Psoas muscle (tissue), 8 donors: ENCODE results near the gene GRIN2A. TPM values are rescaled to one million over a fixed set of nuclear protein-coding genes. Genes with fewer than 3 reads are reported as not detected.

Source experiments
- ATAC-seq, 4 donors: fragments of 200-7000 bp; cut with Tn5 transposase; one replicate each; pipeline ENCODE4 v1.9.1; 2020; ENCODE audit warnings: moderate library complexity in 3 of 4, mild to moderate bottlenecking in 2 of 4
- DNase-seq, 2 donors: peaks; one replicate each; pipeline ENCODE4 v3.0.0-alpha.2; 2020
- H3K27ac ChIP-seq: fragments of 200-600 bp; one replicate; pipeline ENCODE4 v1.8.0; 2022
- H3K27me3 ChIP-seq, 3 donors: fragments of 200-600 bp in 1 of 3; one replicate each; pipeline versions ENCODE4 v1.6.1 to v1.8.0; 2013 to 2022; ENCODE audit warnings: low read length in 2 of 3, mild to moderate bottlenecking in 2 of 3, moderate library complexity in 1 of 3; ENCODE audit not compliant: insufficient read depth in 3 of 3
- H3K36me3 ChIP-seq, 2 donors: fragments of 200-600 bp in 1 of 2; one replicate each; pipeline versions ENCODE4 v1.6.1 to v1.8.0; 2013 to 2022; ENCODE audit warnings: low read depth in 1 of 2, mild to moderate bottlenecking in 1 of 2, moderate library complexity in 1 of 2; ENCODE audit not compliant: insufficient read depth in 1 of 2
- H3K4me1 ChIP-seq: fragments of 200-600 bp; one replicate; pipeline ENCODE4 v1.8.0; 2022
- H3K4me3 ChIP-seq: fragments of 200-600 bp; one replicate; pipeline ENCODE4 v1.8.0; 2022; ENCODE audit warnings: mild to moderate bottlenecking
- H3K9me3 ChIP-seq: fragments of 200-600 bp; one replicate; pipeline ENCODE4 v1.8.0; 2022
- CTCF ChIP-seq: fragments of 200-600 bp; IDR thresholded peaks from one replicate; pipeline ENCODE4 v1.8.0; 2022; ENCODE audit warnings: antibody characterized with exemption
- WGBS, 3 donors: extraction: QIAGEN DNeasy Blood & Tissue Kit; methylation state at CpG; one replicate each; pipeline versions ENCODE4 v1.1.6 to v1.1.7; 2013; 5-methylcytosine and 5-hydroxymethylcytosine counted together
- intact Hi-C, 2 donors: fragments of 100-400 bp; cut with DNase I; formaldehyde crosslinking; loops; one replicate each; pipeline versions ENCODE4 v1.11.0 to v1.14.2; 2022
- polyA plus RNA-seq, 3 donors: library from polyadenylated mRNA; stranded (reverse); fragments of 200-250 nt; gene quantifications; one replicate each; pipeline ENCODE4 v1.2.3, GENCODE V29; 2013
- total RNA-seq, 4 donors: library from RNA; stranded (reverse); fragmentation: NEBNext Ultra II Directional in 2 of 4; extraction: Animal tissue kit (Norgen Biotek cat#: 25700) in 2 of 4; gene quantifications; one replicate each; pipeline versions ENCODE4 v1.2.1 to v1.2.4, GENCODE V29; 2021 to 2023
- donor health status: healthy with polysubstance abuse.
- donor health status: DM: no; HTN: no; CAD: no; lungs with moderate emphysema.
- donor health status: Bipolar disorder and iron deficiency.
- donor health status: healthy.
- donor health status: DM: yes; HTN: yes; CAD: no.
- donor health status: DM: no; HTN: no; CAD: no.
- donor health status: DM: no; HTN: no; CAD: no.
- donor health status: DM: yes; HTN: yes; CAD: no.

GRIN2A gene
- total and polyA plus RNA-seq, 7 donors: 0.01 to 0.62 (median 0.17) TPM; not detected in 2

DNA sequence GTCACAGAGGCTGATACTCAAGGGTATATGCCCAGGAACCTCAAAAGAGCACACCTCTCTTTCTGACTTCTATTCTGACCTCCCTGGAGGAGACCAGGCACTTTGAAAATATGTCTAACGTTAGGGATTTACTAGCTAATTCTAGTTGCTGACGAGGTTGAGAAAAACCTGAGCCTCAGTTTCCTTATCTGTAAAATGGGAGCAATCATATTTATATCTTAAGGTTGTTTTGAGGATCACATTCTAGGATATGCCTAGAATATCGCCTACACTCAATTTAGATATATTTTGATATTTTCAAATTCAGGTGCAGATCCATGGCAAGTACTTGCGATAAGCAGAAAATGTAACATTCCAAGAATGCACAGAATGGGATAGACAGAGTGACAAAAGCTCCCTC is 425.8 kb downstream of the GRIN2A start:
- no peaks in the 10 kb centered on the region for H3K4me1 ChIP-seq
- no peaks in the 10 kb centered on the region for H3K9me3 ChIP-seq
- H3K27me3 ChIP-seq: no peaks in the 10 kb centered on the region
- H3K4me3 ChIP-seq: no peak overlapping the region
- intact Hi-C loops: no loop called here
- DNase-seq (no peak), ATAC-seq (no peak)
- 88 to 89% (median 88%) methylated on average over 4 of the region's 4 CpGs for WGBS, 3 donors
- no peak overlapping the region for H3K27ac ChIP-seq
- no peaks in the 10 kb centered on the region for H3K36me3 ChIP-seq
- no peak for TF ChIP-seq CTCF

- ATAC-seq (no peak), DNase-seq (no peak)
- no peaks in the 10 kb centered on the region for H3K9me3 ChIP-seq
- no peak for TF ChIP-seq CTCF
- H3K4me3 ChIP-seq: no peak overlapping the region
- H3K27ac ChIP-seq: no peak overlapping the region
- no peaks in the 10 kb centered on the region for H3K36me3 ChIP-seq
- 6 to 10% (median 7%) methylated on average over 4 of the region's 4 CpGs for WGBS, 3 donors
- H3K27me3 ChIP-seq: no peaks in the 10 kb centered on the region
- no peaks in the 10 kb centered on the region for H3K4me1 ChIP-seq
- intact Hi-C loops: no loop called here
These were observed 427.1 kb downstream of the GRIN2A start for GRCh38 chr16:9755081-9755480.

DNA sequence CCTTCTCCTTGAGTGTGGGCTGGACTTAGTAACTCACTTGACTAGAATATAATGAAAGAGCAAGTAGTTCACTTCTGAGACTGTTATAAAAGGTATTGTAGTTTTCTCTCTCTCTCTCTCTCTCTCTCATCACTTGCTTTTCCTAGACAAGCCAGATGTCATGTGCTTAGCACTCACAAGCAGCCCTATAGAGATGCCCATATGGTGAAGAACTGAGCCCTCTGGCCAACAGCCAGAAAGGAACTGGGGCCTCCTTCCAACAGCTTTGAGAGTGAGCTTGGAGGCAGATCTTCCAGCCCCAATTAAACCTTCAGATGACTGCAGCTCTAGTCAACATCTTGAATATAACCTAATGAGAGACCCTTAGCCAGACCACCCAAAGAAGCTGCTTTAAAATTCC is 440.5 kb downstream of the GRIN2A start:
- Histone ChIP-seq H3K9me3 (no peaks in the 10 kb centered on the region), H3K4me1 (no peaks in the 10 kb centered on the region), H3K27me3 (peaks cover 0 to 1% (median 0%) of the 10 kb centered on the region in 3 donors), H3K36me3 (no peaks in the 10 kb centered on the region), H3K27ac (no peak overlapping the region), H3K4me3 (no peak overlapping the region)
- DNase-seq (no peak), ATAC-seq (no peak)
- TF ChIP-seq CTCF: no peak
- intact Hi-C loops: no loop called here

DNA sequence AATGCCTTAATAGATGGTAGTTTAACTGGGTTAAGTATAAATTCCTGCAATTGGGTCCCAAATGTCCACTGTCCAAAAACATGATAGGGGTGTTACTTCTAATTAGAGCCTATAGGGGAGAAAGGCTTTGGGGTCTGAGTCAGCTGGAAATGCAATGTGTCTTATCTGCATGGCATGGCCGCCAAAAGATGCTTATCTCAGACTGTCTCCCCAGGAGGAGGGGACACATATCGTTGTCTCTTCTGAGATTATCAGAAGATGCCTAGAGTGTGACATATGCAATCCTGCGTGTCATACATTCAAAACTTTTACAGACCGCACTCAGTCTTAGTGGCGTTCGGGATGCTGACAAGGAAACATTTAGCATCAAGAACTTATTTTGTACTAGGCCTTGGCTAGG is 442.9 kb downstream of the GRIN2A start:
- H3K27me3 ChIP-seq: no peaks in the 10 kb centered on the region
- TF ChIP-seq CTCF: no peak
- H3K4me3 ChIP-seq: no peak overlapping the region
- H3K36me3 ChIP-seq: no peaks in the 10 kb centered on the region
- no peaks in the 10 kb centered on the region for H3K9me3 ChIP-seq
- H3K27ac ChIP-seq: no peak overlapping the region
- WGBS, 3 donors: 88 to 94% (median 92%) methylated on average over 6 of the region's 6 CpGs
- ATAC-seq: no peak
- DNase-seq: no peak
- intact Hi-C loops: no loop called here
- H3K4me1 ChIP-seq: no peaks in the 10 kb centered on the region

- intact Hi-C loops: no loop called here
- no peaks in the 10 kb centered on the region for H3K9me3 ChIP-seq
- ATAC-seq (no peak), DNase-seq (no peak)
- H3K4me3 ChIP-seq: no peak overlapping the region
- H3K27ac ChIP-seq: no peak overlapping the region
- 85 to 90% (median 89%) methylated on average over 6 of the region's 6 CpGs for WGBS, 3 donors
- no peak for TF ChIP-seq CTCF
- H3K36me3 ChIP-seq: no peaks in the 10 kb centered on the region
- H3K4me1 ChIP-seq: no peaks in the 10 kb centered on the region
- H3K27me3 ChIP-seq: no peaks in the 10 kb centered on the region
These were observed 443.5 kb downstream of the GRIN2A start for GRCh38 chr16:9738690-9739089.
